ENCODE results near the gene CEP112.

Gene CEP112

DNA sequence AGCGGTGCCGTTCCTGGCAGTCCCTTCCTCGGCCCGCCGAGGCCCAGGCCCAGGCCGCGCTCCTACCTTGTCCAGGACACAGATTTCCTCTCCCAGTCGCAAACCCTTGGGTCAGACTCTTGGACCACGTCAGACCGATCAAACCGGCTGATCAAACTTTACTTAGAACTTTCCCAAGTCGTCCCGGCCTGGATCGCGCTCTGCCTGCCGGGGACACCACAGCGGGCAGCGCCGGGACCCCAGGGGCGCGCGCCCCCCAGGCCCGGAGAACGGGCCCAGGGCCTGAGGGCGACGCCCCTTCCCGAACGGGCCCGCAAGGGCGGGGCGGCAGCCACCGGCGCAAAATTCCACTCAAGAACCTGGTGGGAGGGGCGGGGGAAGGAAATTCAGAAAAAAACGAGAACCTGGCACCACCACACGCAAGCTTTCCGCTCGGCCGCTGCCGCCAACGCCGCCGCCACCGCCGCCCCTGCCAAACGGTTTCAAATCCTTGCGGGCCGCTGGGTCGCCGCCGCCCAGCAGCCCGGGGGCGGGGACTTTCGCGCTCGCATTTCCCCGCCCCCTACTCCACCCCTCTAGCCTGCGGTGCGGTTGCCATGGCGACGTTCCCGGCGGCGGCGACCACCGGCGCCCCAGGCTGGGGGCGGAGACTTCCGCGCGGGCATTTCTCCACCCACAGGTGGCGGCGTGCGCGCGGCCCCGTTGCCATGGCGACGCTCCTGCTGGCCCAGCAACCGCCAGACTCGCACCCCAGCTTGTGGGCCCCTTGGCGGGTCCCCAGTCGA lies at the start of gene CEP112:
Gene CEP112 (minus strand): TSS at position 541 of the 785 bp plus-strand sequence.
- peak; percentile 57 for DNase-seq (ENCODE audit: low spot score)

DNA sequence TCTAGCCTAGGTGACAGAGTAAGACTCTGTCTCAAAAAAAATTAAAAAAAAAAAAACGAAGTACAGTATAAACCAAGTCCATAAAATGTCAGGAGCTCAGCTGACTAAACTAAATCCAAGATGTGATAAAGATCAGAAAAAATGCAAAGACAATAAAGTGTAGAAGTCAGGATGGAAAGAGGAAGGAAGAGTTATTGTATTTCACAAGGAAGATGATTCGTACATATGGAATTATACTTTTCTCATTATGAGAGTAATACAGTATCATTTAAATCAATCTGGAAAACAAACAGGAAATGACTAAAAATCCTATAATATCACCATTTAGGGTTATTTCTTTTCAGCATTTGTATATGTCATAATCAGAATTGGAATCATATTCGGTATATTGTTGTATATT lies 48.7 kb upstream of the CEP112 start:
- no peak for DNase-seq (ENCODE audit: low spot score)

DNA sequence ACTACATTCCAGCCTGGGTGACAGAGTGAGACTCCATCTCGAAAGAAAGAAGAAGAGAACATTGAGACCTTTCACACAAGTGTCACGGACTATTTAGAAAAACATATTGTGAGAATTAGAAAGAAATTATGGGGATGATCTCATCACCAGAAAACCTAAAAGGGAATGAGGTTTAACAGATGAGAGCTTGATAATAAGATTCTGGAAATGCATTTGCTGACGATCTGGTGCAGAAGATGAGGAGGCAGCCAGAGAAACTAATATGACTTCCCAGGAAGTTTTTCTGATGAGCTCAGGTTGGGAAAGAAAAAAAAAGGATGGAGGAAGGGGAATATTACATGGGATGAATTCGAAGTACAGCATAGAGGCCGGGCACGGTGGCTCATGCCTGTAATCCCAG lies 48.1 kb upstream of the CEP112 start:
- DNase-seq (ENCODE audit: low spot score), result no peak

DNA sequence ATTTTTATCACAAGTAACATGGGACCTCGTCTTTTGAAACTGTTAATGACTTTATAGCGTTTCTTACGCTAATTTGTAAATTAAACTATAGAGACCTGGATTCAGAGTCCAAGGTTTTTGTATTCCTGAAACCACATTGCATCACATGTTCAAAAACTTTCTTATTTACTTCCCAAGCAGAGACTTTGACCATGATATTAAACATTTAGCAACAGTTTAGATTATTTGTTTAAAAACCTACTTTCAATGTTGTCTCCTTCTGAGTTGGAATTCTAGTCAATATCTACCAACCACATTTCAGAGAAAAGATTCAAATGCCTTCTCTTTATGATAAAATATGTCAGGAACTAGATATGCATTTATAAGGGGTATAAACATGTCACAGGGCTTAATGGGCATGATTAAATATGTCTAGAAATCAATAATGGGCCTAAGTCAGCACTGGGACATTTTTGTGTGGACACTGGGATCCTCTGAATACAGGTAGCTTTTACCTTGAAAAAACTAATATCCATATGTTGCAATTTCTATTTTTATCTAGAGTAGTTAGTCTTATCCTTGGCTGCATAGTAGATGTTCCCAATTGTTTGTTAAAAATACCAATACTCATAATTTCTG lies 43.6 kb upstream of the CEP112 start:
- no peak for DNase-seq (ENCODE audit: low spot score)

DNA sequence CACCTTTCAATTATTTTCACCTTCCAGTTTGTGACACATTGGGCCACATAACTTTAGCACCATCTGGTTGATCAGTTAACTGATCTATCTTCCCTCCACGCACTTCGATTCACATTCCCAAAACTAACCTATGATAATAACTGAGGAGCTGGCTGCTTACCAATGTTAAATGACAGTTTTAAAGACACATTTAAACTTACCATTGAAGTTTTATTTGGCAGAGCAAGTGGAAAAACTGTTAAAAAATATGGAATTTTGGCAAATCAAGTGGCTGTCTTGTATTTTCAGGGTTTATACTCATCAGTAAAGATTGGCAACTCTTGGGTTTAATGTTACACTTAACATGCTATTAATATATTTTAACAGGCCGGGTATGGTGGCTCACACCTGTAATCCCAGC lies 42.7 kb upstream of the CEP112 start:
- no peak for DNase-seq (ENCODE audit: low spot score)

DNA sequence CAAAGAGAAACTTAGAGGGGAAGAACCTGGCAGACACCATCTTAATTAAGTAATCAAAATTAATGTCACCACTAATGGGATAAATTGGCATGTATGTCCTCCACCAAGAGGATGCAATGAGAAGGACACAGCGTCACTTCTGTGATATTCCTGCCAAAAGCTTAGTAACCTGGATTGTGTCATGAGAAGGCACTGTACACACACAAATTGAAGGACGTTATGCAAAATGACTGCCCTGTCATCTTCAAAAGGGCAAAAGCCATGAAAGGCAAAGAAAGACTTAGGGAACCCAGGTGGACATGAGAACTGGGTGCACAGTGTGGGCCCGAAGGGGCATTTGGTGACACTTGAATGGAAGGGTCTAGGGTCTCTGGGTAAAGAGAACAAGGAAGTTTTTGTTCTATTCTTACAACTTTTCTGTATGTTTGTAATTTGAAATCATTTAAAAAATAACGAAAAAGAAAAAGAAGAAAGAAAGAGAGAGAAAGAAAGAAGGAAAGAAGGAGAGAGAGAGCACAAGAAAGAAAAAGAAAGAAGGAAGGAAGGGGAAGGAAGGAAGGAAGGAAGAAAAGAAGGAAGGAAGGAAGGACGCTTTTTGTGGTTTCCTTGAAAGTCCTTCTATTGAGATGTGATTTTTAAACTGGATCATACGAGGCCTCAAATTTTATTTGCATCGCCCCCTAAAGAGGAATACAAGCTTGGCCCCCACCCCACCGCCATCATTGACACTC lies 41.3 kb upstream of the CEP112 start:
- DNase-seq (ENCODE audit: low spot score), result no peak

DNA sequence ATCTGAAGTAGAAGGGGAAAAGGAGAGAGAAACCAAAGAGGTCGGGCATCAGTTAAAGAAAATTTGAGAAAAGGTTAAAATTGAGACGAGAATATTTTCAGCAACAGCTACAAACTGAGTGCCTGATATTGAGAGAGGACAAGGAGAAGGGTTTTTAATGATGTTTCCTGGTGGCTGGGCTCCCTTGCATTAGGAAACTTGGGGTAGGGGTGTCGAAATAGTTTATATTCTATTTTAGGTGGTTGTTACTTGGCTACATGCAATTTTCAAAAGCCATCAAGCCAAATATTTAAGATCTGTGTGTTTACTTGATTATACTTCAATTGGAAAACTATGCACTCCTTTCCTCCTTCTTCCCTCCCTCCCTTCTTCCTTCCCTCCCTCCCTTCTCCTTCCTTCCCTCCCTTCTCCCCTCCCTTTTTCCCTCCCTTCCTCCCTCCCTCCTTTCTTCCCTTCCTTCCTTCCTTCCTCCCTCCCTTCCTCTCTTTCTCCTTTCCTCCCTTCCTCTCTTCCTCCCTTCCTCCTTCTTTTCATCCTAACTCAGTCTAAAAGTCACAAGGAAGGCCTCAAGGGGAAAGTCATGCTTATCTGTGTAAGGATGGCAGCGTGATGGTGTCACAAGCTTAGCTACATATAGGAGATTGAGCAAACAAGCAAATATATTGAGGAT lies 39.1 kb upstream of the CEP112 start:
- no peak for DNase-seq (ENCODE audit: low spot score)

DNA sequence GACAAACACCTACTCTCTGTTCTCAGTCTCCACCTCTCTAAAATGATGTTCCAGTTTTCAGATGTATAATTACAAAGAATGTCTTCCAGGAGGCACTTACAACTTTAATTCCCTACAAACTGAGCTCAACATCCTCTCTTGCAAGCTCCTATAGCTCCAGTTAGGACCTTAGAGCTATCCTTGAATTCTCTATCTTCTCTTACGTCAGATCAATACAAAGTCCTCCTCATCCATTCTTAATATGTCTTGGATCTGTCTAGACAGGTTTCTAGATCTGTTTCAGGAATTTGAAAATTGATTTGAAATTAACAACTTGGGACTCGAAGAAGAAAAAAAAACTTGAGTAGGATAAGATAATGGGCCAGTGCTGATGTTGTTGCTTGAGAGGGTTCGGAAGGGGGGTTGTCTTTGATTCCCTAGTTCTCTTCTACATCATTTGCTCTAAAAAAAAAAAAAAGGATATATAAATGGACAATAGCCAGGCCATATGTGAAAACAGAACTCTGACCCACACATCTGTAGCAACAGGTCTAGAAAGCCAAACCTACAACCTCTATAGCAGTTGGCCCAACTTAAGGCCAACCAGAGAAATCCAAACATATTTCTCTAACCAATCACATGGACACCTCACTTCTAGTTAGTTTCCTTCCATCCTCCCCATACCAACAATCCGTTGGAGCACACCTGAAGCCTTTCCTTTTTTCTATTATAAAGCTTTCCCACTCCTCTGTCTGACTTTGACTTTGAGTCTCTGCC lies 38.0 kb upstream of the CEP112 start:
- DNase-seq (ENCODE audit: low spot score), result no peak

DNA sequence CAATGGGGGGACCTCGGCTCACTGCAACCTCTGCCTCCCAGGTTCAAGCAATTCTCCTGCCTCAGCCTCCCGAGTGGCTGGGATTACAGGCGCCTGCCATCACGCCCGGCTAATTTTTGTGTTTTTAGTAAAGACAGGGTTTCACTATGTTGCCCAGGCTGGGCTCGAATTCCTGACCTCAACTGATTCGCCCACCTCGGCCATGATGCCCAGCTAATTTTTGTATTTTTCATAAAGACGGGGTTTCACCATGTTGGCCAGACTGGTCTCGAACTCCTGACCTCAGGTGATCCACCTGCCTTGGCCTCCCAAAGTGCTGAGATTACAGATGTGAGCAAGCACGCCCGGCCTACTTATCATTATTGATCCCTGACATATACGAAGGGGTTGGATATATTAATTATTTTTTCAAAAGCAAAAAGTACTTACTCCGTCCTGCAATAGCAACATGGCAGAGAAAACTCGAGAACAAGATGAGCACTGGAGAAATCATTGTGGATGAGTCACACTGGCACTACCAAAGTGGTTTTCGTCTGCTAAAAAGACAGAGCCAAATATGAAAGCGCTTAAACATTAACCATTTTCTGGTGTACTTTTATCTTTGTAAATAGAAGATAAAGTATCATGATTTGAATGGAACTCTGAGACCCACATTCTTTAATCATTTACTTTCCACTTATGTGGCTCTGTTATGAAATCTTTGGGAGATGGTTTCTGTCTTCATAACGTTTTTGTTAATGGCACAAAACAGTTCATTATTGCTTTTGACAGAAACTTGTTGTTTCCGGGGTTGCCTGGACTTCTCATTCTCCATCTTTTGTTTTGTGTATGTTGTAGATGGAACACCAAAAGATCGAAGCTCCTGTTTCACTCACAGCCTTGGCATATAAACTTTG lies 37.2 kb upstream of the CEP112 start, which contains the start of gene APOH:
Gene APOH (minus strand): TSS at position 529 of the 896 bp plus-strand sequence. CDS start 36 bp downstream, at position 493.
- no peak for DNase-seq (ENCODE audit: low spot score)

DNA sequence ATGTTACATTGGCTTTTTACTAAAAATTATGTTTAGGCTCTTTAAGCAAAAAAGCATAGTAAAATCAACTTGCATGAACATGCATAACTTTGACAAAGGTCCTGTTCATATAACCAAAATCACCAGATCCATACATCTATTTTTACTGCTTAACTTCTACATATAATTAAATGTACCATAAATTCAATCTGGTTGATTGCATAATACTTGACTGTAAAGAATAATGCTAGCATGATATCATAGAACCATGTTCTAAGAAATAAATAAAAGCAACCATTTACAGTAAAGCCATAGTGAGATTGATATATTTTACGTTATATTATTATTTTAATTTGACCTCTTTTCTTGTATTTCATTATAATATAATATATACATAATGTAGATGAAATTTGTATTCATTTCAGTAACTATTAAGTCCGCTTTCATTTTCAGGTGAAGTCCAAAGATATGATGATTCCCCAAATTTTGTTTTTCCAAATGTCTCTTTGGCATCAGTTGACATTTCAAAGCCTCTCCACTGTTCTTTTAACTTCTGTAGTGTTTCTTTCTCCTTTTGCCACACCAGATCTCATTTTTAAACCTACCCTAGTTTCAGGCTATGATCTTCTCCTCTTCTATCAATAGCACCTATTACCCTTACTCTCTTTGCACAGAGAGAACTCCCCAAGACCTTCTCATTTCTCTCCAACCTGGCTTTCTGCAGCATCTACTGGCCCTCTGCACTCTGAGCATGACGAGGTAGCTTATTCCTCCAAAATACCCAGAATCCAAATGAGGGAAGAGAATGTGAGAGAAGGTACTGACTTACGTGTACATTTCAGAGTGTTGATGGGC lies 35.5 kb upstream of the CEP112 start:
- DNase-seq (ENCODE audit: low spot score), result no peak

DNA sequence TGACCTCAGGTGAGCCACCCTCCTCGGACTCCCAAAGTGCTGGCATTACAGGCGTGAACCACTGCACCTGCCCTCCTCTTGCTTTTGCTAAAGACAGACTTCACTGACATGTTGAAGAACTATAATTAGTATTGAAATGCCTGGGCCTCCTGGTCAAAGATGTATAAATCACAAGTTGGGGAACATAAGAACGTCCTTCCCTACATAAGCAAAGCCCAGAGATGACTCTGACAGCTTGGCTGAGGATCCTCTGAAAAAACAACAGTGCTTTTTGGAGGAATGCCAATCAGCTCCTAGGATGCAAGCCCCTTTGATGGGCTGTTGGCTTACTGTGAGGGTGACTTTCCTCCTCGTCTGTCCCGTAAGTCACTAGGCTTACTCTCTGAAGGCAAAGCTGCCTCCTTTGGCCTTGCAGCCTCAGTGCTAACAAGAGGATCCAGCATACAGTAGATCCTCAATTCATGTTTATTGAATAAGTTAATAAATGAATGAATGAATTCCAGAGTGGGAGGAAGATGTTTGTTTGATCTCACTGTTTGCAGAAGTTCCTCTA lies 30.9 kb upstream of the CEP112 start:
- DNase-seq (ENCODE audit: low spot score), result no peak

DNA sequence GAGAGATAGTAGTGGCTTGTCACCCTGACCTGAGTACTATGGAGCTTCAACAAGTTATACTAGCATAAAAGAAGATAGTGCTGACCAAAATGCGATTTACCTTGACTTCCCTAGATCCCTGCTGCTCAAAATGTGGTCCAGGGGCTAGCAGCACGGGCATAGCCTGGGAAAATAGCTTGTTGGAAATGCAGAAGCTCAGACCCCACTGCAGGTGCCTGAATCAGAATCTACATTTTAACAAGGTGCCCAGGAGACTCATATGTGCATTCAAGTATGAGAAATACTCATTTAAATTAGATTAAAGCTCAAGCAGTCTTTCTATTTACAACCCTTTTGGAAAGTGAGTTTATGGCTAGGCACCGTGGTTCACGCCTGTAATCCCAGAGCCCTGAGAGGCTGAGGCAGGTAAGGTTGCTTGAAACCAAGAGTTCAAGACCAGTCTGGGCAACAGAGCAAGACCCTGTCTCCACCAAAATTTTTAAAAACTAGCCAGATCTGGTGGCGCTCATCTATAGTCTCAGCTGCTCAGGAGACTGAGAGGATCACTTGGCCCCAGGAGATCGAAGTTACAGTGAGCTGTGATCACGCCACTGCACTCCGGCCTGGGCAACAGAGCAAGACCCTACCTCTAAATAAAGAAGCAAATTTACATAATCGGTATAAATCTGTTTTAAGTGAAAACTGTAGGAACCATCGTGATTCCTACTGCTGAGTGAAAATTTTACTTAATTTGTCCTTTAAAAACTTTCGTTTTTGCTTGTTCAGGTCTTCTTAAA lies 30.0 kb upstream of the CEP112 start:
- no peak for DNase-seq (ENCODE audit: low spot score)

DNA sequence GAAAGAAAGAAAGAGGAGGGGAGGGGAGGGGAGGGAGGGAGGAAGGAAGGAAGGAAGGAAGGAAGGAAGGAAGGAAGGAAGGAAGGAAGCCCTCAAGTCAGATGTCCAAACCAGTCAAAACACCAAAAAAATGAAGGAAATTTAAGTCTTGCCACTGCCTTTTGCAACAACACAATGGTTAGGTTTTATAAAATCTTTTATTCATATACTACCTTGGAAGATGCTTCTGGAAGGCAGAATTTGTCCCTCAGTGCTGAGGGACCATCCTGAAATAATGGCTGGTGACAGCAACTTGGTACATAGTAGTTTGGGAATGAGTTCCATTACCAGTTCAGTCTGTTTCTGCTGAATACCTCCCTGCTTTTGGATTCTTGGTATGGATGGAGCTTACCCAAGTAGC lies 29.4 kb upstream of the CEP112 start:
- no peak for DNase-seq (ENCODE audit: low spot score)

DNA sequence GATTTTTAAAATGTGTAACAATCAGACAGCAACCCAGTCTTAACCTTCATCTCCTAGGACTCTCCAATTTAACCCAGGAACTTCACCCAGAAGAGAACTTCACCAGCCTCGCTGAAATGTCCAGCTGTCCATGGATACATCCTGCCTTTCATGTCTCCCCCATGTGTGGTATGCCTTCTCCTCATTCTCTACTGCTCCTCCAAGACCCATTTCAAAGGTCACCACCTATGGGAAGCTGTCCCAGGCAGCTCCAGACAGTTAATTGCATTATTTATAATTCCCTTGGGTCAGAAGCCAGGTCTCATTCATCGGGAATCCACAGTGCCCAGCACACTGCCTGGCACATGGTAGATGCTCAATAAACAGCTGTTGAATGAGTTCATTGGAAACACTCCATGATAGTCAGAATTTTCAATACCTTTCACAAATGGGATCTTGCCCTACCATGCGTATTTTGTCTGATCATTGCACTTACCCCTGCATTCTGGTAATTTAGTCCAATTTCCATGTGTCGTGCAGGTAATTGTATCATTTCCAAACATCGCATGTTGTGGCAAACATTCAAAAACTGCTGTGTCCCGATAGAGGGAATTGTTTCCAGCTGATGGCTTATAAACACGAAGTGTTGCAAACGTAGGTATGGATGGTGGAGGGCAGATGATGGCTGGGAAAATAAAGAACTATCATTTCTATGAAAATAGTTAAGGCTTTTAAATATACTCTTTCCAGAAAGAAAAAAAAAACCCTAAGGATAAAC lies 28.3 kb upstream of the CEP112 start:
- DNase-seq (ENCODE audit: low spot score), result no peak

DNA sequence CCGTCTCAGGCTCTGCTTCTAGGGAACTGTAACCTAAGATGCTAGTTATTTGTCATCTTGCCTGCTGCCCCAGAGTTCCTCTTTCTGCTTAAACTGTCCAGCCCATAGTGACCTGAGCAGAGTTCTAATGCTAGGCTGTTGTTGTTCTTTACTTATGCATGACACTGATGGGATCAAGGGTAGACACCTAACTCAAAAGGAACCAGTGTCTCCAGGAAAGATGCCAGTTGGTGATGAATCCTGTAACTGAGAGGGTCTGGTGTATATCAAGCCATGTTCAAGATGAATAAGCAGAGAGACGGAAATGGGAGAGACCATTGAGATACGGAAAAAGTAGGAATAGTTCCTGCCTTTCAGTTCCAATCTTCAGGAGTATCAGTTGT lies 23.6 kb upstream of the CEP112 start:
- DNase-seq (ENCODE audit: low spot score), result no peak

DNA sequence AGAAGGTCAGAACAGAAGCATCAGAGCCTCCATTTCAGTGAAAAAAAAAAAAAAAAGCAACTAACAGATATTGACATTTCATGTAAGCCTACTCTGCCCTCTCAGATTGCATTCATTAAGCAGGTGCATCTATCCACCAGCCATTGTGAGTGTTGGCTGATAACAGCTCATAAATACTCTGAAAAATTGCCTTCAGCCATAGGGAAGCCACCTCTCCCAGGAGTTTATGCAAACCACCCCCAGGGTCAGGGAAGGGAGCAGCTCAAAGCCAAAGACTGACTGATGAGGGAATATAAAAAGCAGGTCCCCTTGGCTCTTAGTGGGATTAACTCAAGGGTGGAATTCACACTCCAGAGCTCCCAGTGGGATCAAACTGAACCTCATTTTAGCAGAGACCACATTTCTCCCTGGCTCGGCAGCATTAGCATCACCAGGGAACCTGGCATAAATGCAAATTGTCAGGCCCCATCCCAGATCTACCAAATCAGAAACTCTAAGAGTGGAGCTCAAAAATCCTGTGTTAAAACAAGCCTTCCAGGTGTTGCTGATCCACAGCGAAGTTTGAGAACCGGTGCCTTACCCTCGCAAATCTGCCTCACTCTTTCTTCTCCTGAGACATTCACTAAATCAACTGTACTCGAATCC lies 23.1 kb upstream of the CEP112 start:
- no peak for DNase-seq (ENCODE audit: low spot score)

DNA sequence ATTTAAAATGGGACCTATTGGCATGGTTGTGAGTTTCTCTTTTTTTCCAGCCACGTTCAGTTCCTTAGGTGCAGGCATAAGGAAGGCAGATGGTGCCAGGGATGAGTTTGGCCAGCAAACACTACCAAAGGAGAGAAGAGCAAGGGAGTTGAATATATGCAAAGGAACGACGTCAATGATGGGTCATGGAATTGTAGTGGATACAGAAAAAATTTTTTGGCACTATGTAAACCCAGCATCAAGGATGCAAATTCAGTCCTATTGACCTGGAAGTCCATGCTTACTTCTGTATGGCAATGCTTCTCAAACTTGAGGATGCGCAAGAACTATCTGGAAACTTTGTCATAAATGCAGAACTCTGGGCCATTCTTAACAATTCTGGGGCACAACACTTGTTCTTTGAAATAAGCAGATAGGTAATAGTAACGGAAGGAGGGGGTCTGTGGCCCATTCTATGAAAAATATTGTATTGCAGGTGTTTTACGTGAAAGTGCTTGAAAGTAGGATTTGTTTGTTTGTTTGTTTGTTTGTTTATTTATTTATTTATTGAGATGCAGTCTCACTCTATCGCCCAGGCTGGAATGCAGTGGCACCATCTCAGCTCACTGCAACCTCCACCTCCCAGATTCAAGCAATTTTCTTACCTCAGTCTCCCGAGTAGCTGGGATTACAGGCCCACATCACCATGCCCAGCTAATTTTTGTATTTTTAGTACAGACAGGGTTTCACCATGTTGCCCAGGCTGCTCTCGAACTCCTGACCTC lies 19.3 kb upstream of the CEP112 start:
- DNase-seq (ENCODE audit: low spot score), result no peak
